AG04449 (cell line): ENCODE data around the gene CER1.
A peak's percentile ranks its signal among the peaks of the same experiment; 100 is the strongest.

ENCODE experiments used
- CTCF ChIA-PET: fragments of 350-600 bp; formaldehyde crosslinking; extraction: SDS; loops from one replicate; lab custom pipeline; 2021; ENCODE audit warnings: antibody characterized with exemption; lab: Yijun Ruan, JAX
- POLR2A ChIA-PET: fragments of 400-600, 350-600 bp; formaldehyde crosslinking; extraction: SDS; loops from one replicate; lab custom pipeline; 2020; ENCODE audit warnings: antibody characterized with exemption, inconsistent platforms; lab: Yijun Ruan, JAX
- DNase-seq: peaks from one replicate; pipeline ENCODE4 v3.0.0-alpha.2; 2010; ENCODE audit warnings: low read depth, low spot score
- H3K4me3 ChIP-seq: 2 replicates; pipeline ENCODE4 v1.5.1; 2011; ENCODE audit warnings: low read depth, mild to moderate bottlenecking, control low read depth, low read length
- TF ChIP-seq, protein P1 (sequence below): IDR thresholded peaks from one replicate; pipeline ENCODE4 v1.5.1; 2011; ENCODE audit warnings: mild to moderate bottlenecking, moderate library complexity, low read length, control low read depth, inconsistent platforms; ENCODE audit not compliant: insufficient read depth; ENCODE audit errors: missing control alignments

The CER1 gene, protein sequence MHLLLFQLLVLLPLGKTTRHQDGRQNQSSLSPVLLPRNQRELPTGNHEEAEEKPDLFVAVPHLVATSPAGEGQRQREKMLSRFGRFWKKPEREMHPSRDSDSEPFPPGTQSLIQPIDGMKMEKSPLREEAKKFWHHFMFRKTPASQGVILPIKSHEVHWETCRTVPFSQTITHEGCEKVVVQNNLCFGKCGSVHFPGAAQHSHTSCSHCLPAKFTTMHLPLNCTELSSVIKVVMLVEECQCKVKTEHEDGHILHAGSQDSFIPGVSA

DNA sequence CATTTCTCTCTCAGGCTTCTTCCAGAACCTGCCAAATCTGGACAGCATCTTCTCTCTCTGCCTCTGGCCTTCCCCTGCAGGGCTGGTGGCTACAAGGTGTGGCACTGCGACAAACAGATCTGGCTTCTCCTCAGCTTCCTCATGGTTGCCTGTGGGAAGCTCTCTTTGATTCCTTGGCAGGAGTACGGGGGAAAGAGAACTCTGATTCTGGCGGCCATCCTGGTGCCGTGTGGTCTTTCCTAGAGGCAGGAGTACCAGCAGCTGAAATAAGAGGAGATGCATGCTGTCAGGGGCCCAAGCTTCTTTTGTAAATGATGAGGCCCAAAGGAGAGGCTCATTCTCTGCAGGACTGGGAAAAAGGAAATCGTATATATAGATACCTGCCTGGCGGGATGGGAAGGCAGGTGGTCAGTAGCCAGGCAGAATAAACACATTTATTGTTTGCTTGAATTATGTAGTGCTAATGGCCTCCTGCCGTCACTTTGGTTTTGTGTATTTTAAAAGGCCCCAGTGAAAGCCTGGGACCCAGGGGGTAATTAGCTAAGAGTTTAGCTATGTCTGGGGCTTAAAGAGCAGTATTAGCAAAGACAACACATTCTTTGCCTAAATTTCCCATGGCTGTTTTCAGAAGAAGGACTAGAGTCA lies at the start of gene CER1:
TSS of gene CER1 (minus strand) at position 343 of the 645 bp plus-strand sequence. CDS start at position 282, 61 bp downstream.
- H3K4me3 ChIP-seq: no peak within 1 kb of the TSS
- ChIA-PET POLR2A (interaction anchor here (0.6 kb wide), 1 partner anchor 38 kb away, joined by 3 read pairs; no protein-coding TSS in a partner anchor), CTCF (interaction anchor here (1.7 kb wide), 1 partner anchor 105 kb away, joined by 3 read pairs; no protein-coding TSS in a partner anchor)
- DNase-seq: no peak
- TF ChIP-seq, protein P1, sequence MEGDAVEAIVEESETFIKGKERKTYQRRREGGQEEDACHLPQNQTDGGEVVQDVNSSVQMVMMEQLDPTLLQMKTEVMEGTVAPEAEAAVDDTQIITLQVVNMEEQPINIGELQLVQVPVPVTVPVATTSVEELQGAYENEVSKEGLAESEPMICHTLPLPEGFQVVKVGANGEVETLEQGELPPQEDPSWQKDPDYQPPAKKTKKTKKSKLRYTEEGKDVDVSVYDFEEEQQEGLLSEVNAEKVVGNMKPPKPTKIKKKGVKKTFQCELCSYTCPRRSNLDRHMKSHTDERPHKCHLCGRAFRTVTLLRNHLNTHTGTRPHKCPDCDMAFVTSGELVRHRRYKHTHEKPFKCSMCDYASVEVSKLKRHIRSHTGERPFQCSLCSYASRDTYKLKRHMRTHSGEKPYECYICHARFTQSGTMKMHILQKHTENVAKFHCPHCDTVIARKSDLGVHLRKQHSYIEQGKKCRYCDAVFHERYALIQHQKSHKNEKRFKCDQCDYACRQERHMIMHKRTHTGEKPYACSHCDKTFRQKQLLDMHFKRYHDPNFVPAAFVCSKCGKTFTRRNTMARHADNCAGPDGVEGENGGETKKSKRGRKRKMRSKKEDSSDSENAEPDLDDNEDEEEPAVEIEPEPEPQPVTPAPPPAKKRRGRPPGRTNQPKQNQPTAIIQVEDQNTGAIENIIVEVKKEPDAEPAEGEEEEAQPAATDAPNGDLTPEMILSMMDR: no peak

DNA sequence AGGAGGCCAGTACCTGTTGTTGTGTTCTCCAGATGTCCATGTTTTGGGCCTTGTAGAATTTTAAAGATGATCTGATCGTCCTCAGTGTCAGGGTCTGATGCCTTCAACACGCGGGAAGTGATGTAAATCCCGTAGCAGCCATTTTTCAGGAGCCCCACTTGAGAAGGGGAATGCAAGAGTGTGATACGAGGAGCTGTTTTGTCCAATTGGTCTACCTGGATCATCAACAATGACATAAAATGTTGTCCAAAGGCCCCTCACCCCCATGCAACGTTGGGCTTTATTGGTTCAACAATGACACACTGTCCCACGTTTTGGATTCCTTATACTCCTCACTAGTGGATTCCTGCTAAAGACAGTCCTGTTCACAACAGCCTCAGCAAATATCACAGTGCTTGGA lies 48.1 kb upstream of the CER1 start:
- ChIA-PET CTCF (interaction anchor here (1.0 to 5.9 kb wide), 6 partner anchors 11 to 304 kb away, joined by 3 to 51 read pairs (median 4); no protein-coding TSS in a partner anchor), POLR2A (no interaction called here)
- DNase-seq: no peak
- TF ChIP-seq, protein P1: no peak
- no peak overlapping the region for H3K4me3 ChIP-seq

DNA sequence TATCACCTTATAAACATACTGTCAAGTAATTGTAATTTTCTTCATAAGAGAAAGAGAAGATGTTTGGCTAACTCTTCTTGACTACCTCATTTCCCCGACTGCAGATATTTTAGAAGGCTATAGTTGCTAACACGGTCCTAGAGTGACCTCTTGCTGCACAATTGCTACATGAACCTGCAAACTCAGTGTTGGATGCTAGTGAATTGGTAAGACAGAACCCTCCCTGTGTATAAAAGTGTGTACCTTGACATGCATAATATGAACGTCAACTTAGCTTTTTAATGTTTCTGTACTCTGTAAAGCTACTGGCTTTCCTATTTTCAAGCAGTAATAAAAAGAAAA lies 46.7 kb upstream of the CER1 start:
- CTCF ChIA-PET: interaction anchor here (0.7 to 5.9 kb wide), 30 partner anchors 10 to 335 kb away, joined by 3 to 51 read pairs (median 5); no protein-coding TSS in a partner anchor
- TF ChIP-seq, protein P1: no peak
- POLR2A ChIA-PET: no interaction called here
- no peak for DNase-seq
- no peak overlapping the region for H3K4me3 ChIP-seq

DNA sequence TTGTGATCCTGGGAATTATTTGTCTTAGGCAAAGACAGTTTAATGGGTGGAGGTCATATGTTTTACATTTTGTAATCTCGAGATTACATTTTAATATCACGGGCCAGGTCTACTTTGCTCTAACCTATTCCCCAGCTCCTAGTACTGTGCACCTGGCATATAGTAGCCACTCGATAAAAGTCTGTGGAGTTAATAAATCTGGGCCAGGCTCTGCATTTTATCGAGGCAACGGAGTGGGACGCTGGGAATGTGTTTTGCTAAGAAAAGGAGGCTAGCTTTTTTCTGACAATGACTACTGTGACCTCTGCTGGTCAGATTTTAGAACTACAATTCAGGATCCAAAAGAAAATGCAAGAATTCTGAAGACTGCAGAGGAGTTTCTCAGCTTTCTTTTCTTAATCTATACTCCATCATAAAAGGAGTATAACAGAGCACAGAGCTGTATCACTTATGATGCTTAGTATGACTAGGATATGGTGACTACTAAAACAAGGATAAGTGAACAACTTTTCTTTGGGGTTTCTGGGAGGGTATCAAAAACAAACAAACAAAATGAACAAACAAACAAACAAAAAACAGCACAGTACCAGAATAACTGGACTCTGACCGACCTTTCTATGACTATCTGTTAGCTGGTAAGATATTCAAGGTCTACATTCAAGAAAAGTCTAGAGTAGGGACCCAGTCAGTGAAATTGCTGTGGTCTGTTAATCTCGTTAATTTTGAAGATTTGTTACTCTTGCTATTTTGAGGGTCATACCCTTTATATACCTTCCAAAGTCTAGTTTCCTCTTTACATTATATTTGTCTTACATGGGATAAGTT lies 46.1 kb upstream of the CER1 start:
- TF ChIP-seq, protein P1: peak; percentile 47
- ChIA-PET CTCF (interaction anchor here (0.7 to 5.9 kb wide), 28 partner anchors 9 to 334 kb away, joined by 3 to 51 read pairs (median 6); no protein-coding TSS in a partner anchor), POLR2A (no interaction called here)
- no peak for DNase-seq
- no peak overlapping the region for H3K4me3 ChIP-seq

DNA sequence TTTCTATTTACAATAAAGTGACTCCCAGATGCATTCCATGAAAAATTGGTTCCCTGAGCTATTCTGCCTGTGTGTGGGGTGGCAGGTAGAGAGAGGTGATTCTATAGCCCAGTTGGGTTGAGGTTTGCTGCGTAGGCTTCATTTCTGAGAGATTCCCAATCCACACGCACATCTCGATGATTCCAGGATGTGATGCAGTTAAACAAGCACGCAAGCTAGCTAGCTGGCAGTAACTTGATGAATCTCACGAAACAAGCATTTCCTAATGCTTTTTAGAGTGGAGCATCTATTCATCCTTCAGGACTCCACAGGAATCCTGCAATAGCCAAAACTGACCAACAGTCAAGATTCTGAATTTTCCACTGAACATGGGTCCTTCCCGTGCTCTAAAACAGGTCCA lies 43.8 kb upstream of the CER1 start:
- ChIA-PET POLR2A (no interaction called here), CTCF (interaction anchor here (0.6 to 5.9 kb wide), 8 partner anchors 8 to 323 kb away, joined by 3 to 51 read pairs (median 6); no protein-coding TSS in a partner anchor)
- H3K4me3 ChIP-seq: no peak overlapping the region
- TF ChIP-seq, protein P1: no peak
- DNase-seq: no peak
